ENCODE measurements around the gene FYCO1. TPM values are rescaled to one million over a fixed set of nuclear protein-coding genes. Genes with fewer than 3 reads are reported as not detected.

The FYCO1 gene
- total RNA-seq, 2 experiments from 2014 or later: 14.1 to 14.5 TPM

GRCh38 chr3:45968706-45969105 is 26.9 kb downstream of the FYCO1 start:
- POLR2A ChIA-PET: interaction anchor here (0.9 to 5.2 kb wide), 7 partner anchors 8 to 96 kb away, joined by 3 to 38 read pairs (median 4); partner anchors contain the start of gene FYCO1
- no peak overlapping the region for H3K4me3 Mint-ChIP-seq

GRCh38 chr3:45968149-45968548 is 27.5 kb downstream of the FYCO1 start:
- no peak overlapping the region for H3K27ac Mint-ChIP-seq
- no peak for ATAC-seq
- H3K4me1 Mint-ChIP-seq (ENCODE audit: low read depth): peaks cover 64% of the 10 kb centered on the region
- no peaks in the 10 kb centered on the region for H3K9me3 Mint-ChIP-seq
- POLR2A ChIA-PET: interaction anchor here (0.9 to 5.2 kb wide), 10 partner anchors 9 to 97 kb away, joined by 3 to 38 read pairs (median 5); partner anchors contain the start of gene FYCO1
- DNase-seq: no peak
- TF ChIP-seq CTCF (IDR thresholded peaks at IDR 0.05): no peak
- H3K4me3 Mint-ChIP-seq: no peak overlapping the region
- CTCF ChIA-PET: interaction anchor here (1.1 to 14.2 kb wide), 6 partner anchors 7 to 232 kb away, joined by 3 to 136 read pairs (median 10); partner anchors contain the start of gene CXCR6
- H3K36me3 Mint-ChIP-seq (ENCODE audit: low read depth): peaks cover 80% of the 10 kb centered on the region
- intact Hi-C loops (cut with micrococcal nuclease): no loop called here
- no peaks in the 10 kb centered on the region for H3K27me3 Mint-ChIP-seq

More at GRCh38 chr3:45968706-45969105, 26.9 kb downstream of the FYCO1 start:
- Mint-ChIP-seq H3K4me1 (ENCODE audit: low read depth) (peaks cover 62% of the 10 kb centered on the region), H3K36me3 (ENCODE audit: low read depth) (peaks cover 75% of the 10 kb centered on the region), H3K9me3 (no peaks in the 10 kb centered on the region), H3K27ac (no peak overlapping the region), H3K27me3 (no peaks in the 10 kb centered on the region)
- ATAC-seq: no peak
- no peak for TF ChIP-seq CTCF (IDR thresholded peaks at IDR 0.05)
- CTCF ChIA-PET: interaction anchor here (0.7 to 14.2 kb wide), 7 partner anchors 12 to 232 kb away, joined by 3 to 136 read pairs (median 4); partner anchors contain the start of gene CXCR6
- intact Hi-C loops (cut with micrococcal nuclease): no loop called here
- DNase-seq: no peak

GRCh38 chr3:45967724-45968123 is 27.9 kb downstream of the FYCO1 start:
- intact Hi-C loops (cut with micrococcal nuclease): no loop called here
- CTCF ChIA-PET: interaction anchor here (1.1 to 14.2 kb wide), 8 partner anchors 8 to 233 kb away, joined by 3 to 136 read pairs (median 8); partner anchors contain the start of gene CXCR6
- H3K4me1 Mint-ChIP-seq (ENCODE audit: low read depth): peaks cover 65% of the 10 kb centered on the region
- H3K27ac Mint-ChIP-seq: no peak overlapping the region
- no peaks in the 10 kb centered on the region for H3K27me3 Mint-ChIP-seq
- H3K4me3 Mint-ChIP-seq: no peak overlapping the region
- H3K36me3 Mint-ChIP-seq (ENCODE audit: low read depth): peaks cover 80% of the 10 kb centered on the region
- TF ChIP-seq CTCF (IDR thresholded peaks at IDR 0.05): no peak
- ATAC-seq (no peak), DNase-seq (no peak)
- POLR2A ChIA-PET: interaction anchor here (0.9 to 5.2 kb wide), 8 partner anchors 9 to 97 kb away, joined by 3 to 38 read pairs (median 7); no protein-coding TSS in a partner anchor
- no peaks in the 10 kb centered on the region for H3K9me3 Mint-ChIP-seq

GRCh38 chr3:45966950-45967640 is 28.5 kb downstream of the FYCO1 start:
- no peak for TF ChIP-seq CTCF (IDR thresholded peaks at IDR 0.05)
- no peak for ATAC-seq
- intact Hi-C loops (cut with micrococcal nuclease): no loop called here
- no peak for DNase-seq
- H3K27ac Mint-ChIP-seq: no peak overlapping the region
- no peak overlapping the region for H3K4me3 Mint-ChIP-seq
- ChIA-PET CTCF (interaction anchor here (1.1 to 14.2 kb wide), 9 partner anchors 9 to 110 kb away, joined by 3 to 136 read pairs (median 10); no protein-coding TSS in a partner anchor), POLR2A (interaction anchor here (0.9 to 5.2 kb wide), 10 partner anchors 9 to 98 kb away, joined by 3 to 38 read pairs (median 7); no protein-coding TSS in a partner anchor)
- no peaks in the 10 kb centered on the region for H3K27me3 Mint-ChIP-seq
- peaks cover 84% of the 10 kb centered on the region for H3K36me3 Mint-ChIP-seq (ENCODE audit: low read depth)
- H3K4me1 Mint-ChIP-seq (ENCODE audit: low read depth): peaks cover 67% of the 10 kb centered on the region
- no peaks in the 10 kb centered on the region for H3K9me3 Mint-ChIP-seq

Data from activated CD8-positive, alpha-beta T cell treated with anti-CD3 and anti-CD28 coated beads for 36 hours (primary cell).